GM19468 (cell line): ENCODE measurements around the gene CDS2.
"Not testable (repeated sequence)": the region's sequence is repeated elsewhere in the genome, so short reads cannot be mapped to it uniquely, and the experiment has no call there.

Source experiments
- ATAC-seq: cut with Tn5 transposase; IDR thresholded peaks from one replicate; pipeline ENCODE4 v1.9.1; 2021; ENCODE audit warnings: mild to moderate bottlenecking, moderate library complexity, moderate number of reproducible peaks; ENCODE audit not compliant: unreplicated experiment; ENCODE audit errors: extremely low read depth

The CDS2 gene

GRCh38 chr20:5126512-5127203, at the start of gene CDS2:
TSS of gene CDS2 (plus strand) at chr20:5127008. CDS start at chr20:5127093, 85 bp downstream.
- ATAC-seq: peak; percentile 79

- ATAC-seq: no peak
Observed at GRCh38 chr20:5077761-5078387, 48.9 kb upstream of the CDS2 start.

GRCh38 chr20:5078399-5078958, 48.3 kb upstream of the CDS2 start:
- peak; percentile 97 for ATAC-seq

GRCh38 chr20:5080384-5080877, 46.4 kb upstream of the CDS2 start:
- ATAC-seq: no peak

GRCh38 chr20:5085380-5085779, 41.4 kb upstream of the CDS2 start:
- no peak for ATAC-seq

- ATAC-seq: no peak
Observed at GRCh38 chr20:5088688-5089087, 38.1 kb upstream of the CDS2 start.

- no peak for ATAC-seq
Observed at GRCh38 chr20:5090191-5090590, 36.6 kb upstream of the CDS2 start.

- ATAC-seq: no peak
Observed at GRCh38 chr20:5091902-5092301, 34.9 kb upstream of the CDS2 start.

- ATAC-seq: no peak
Observed at GRCh38 chr20:5092765-5093339, 34.0 kb upstream of the CDS2 start.

- ATAC-seq: no peak
Observed at GRCh38 chr20:5095454-5095853, 31.4 kb upstream of the CDS2 start.

GRCh38 chr20:5095931-5096330, 30.9 kb upstream of the CDS2 start:
- no peak for ATAC-seq

- ATAC-seq: no peak
Observed at GRCh38 chr20:5096463-5096862, 30.3 kb upstream of the CDS2 start.

- ATAC-seq: not testable (repeated sequence)
Observed at GRCh38 chr20:5099009-5099408, 27.8 kb upstream of the CDS2 start.

- ATAC-seq: not testable (repeated sequence)
Observed at GRCh38 chr20:5099909-5100308, 26.9 kb upstream of the CDS2 start.

- ATAC-seq: no peak
Observed at GRCh38 chr20:5100684-5101347, 26.0 kb upstream of the CDS2 start.

GRCh38 chr20:5104479-5104878, 22.3 kb upstream of the CDS2 start:
- no peak for ATAC-seq

GRCh38 chr20:5109276-5109675, 17.5 kb upstream of the CDS2 start:
- no peak for ATAC-seq

- ATAC-seq: no peak
Observed at GRCh38 chr20:5113615-5113986, 13.2 kb upstream of the CDS2 start.

- no peak for ATAC-seq
Observed at GRCh38 chr20:5114403-5114802, 12.4 kb upstream of the CDS2 start.

- ATAC-seq: no peak
Observed at GRCh38 chr20:5116875-5117274, 9.9 kb upstream of the CDS2 start.
